Measurements from ENCODE around the gene ZNF714.

DNA sequence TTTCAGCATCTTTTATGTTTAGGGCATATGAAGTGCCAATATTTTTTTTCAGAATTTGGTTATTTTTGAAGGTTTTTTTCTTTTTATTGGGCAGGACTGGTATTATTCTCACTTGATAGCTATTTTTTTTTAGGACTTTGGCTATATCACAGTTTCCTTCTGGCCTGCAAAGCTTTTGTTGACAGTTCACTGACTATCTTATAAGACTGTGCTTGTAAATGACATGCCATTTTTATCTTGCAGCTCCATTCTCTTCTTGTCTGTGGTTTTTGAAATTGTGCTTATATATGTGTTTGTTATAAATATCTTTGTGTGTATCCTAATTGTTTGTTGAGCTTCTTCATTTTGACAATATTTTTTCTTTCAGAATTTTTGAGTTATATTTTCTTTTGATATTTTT, 33.4 kb downstream of the ZNF714 start:
- TF ChIP-seq, protein P1, sequence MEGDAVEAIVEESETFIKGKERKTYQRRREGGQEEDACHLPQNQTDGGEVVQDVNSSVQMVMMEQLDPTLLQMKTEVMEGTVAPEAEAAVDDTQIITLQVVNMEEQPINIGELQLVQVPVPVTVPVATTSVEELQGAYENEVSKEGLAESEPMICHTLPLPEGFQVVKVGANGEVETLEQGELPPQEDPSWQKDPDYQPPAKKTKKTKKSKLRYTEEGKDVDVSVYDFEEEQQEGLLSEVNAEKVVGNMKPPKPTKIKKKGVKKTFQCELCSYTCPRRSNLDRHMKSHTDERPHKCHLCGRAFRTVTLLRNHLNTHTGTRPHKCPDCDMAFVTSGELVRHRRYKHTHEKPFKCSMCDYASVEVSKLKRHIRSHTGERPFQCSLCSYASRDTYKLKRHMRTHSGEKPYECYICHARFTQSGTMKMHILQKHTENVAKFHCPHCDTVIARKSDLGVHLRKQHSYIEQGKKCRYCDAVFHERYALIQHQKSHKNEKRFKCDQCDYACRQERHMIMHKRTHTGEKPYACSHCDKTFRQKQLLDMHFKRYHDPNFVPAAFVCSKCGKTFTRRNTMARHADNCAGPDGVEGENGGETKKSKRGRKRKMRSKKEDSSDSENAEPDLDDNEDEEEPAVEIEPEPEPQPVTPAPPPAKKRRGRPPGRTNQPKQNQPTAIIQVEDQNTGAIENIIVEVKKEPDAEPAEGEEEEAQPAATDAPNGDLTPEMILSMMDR (IDR thresholded peaks at IDR 0.05), result no peak
- TF ChIP-seq EZH2phosphoT487 (IDR thresholded peaks at IDR 0.05), result no peak

All from neural progenitor cell (in vitro differentiated cells).